ENCODE measurements around the gene ABCC9. TPM values are rescaled to one million over a fixed set of nuclear protein-coding genes. Genes with fewer than 3 reads are reported as not detected.

The ABCC9 gene
- total RNA-seq = 0.10 TPM

GRCh38 chr12:21940549-21941505 lies at the start of gene ABCC9:
Gene ABCC9, minus strand, starts transcription at chr12:21941426. Its CDS starts 4,752 bp downstream, at chr12:21936674.
- Histone ChIP-seq H3K4me3 (ENCODE audit: low read length) (no peak within 1 kb of the TSS), H3K4me1 (ENCODE audit: insufficient read depth, low read length) (peaks cover 8% of the 10 kb centered on the region), H3K27me3 (ENCODE audit: insufficient read depth, low read length) (peaks cover 63% of the 10 kb centered on the region), H3K9me3 (ENCODE audit: low read depth, low read length) (no peaks in the 10 kb centered on the region)

GRCh38 chr12:21989819-21990412 lies 48.7 kb upstream of the ABCC9 start:
- Histone ChIP-seq H3K4me3 (ENCODE audit: low read length) (no peak overlapping the region), H3K9me3 (ENCODE audit: low read depth, low read length) (no peaks in the 10 kb centered on the region), H3K4me1 (ENCODE audit: insufficient read depth, low read length) (no peaks in the 10 kb centered on the region), H3K27me3 (ENCODE audit: insufficient read depth, low read length) (no peaks in the 10 kb centered on the region)

- no peaks in the 10 kb centered on the region for H3K27me3 ChIP-seq (ENCODE audit: insufficient read depth, low read length)
- no peaks in the 10 kb centered on the region for H3K9me3 ChIP-seq (ENCODE audit: low read depth, low read length)
- H3K4me3 ChIP-seq (ENCODE audit: low read length) = no peak overlapping the region
- no peaks in the 10 kb centered on the region for H3K4me1 ChIP-seq (ENCODE audit: insufficient read depth, low read length)
Observed at GRCh38 chr12:21988619-21989018, 47.4 kb upstream of the ABCC9 start.

- no peaks in the 10 kb centered on the region for H3K27me3 ChIP-seq (ENCODE audit: insufficient read depth, low read length)
- H3K9me3 ChIP-seq (ENCODE audit: low read depth, low read length) = no peaks in the 10 kb centered on the region
- no peak overlapping the region for H3K4me3 ChIP-seq (ENCODE audit: low read length)
- no peaks in the 10 kb centered on the region for H3K4me1 ChIP-seq (ENCODE audit: insufficient read depth, low read length)
Observed at GRCh38 chr12:21987755-21988154, 46.5 kb upstream of the ABCC9 start.

- Histone ChIP-seq H3K27me3 (ENCODE audit: insufficient read depth, low read length) (no peaks in the 10 kb centered on the region), H3K4me1 (ENCODE audit: insufficient read depth, low read length) (no peaks in the 10 kb centered on the region), H3K4me3 (ENCODE audit: low read length) (no peak overlapping the region), H3K9me3 (ENCODE audit: low read depth, low read length) (no peaks in the 10 kb centered on the region)
Observed at GRCh38 chr12:21985155-21985554, 43.9 kb upstream of the ABCC9 start.

GRCh38 chr12:21984375-21984774 lies 43.1 kb upstream of the ABCC9 start:
- Histone ChIP-seq H3K4me1 (ENCODE audit: insufficient read depth, low read length) (no peaks in the 10 kb centered on the region), H3K9me3 (ENCODE audit: low read depth, low read length) (no peaks in the 10 kb centered on the region), H3K27me3 (ENCODE audit: insufficient read depth, low read length) (no peaks in the 10 kb centered on the region), H3K4me3 (ENCODE audit: low read length) (no peak overlapping the region)

- Histone ChIP-seq H3K4me3 (ENCODE audit: low read length) (no peak overlapping the region), H3K9me3 (ENCODE audit: low read depth, low read length) (no peaks in the 10 kb centered on the region), H3K4me1 (ENCODE audit: insufficient read depth, low read length) (no peaks in the 10 kb centered on the region), H3K27me3 (ENCODE audit: insufficient read depth, low read length) (no peaks in the 10 kb centered on the region)
Observed at GRCh38 chr12:21983095-21983494, 41.9 kb upstream of the ABCC9 start.

GRCh38 chr12:21980544-21980943 lies 39.3 kb upstream of the ABCC9 start:
- no peak overlapping the region for H3K4me3 ChIP-seq (ENCODE audit: low read length)
- H3K4me1 ChIP-seq (ENCODE audit: insufficient read depth, low read length) = no peaks in the 10 kb centered on the region
- no peaks in the 10 kb centered on the region for H3K27me3 ChIP-seq (ENCODE audit: insufficient read depth, low read length)
- no peaks in the 10 kb centered on the region for H3K9me3 ChIP-seq (ENCODE audit: low read depth, low read length)

GRCh38 chr12:21975293-21975692 lies 34.1 kb upstream of the ABCC9 start:
- Histone ChIP-seq H3K4me1 (ENCODE audit: insufficient read depth, low read length) (no peaks in the 10 kb centered on the region), H3K9me3 (ENCODE audit: low read depth, low read length) (no peaks in the 10 kb centered on the region), H3K4me3 (ENCODE audit: low read length) (no peak overlapping the region), H3K27me3 (ENCODE audit: insufficient read depth, low read length) (no peaks in the 10 kb centered on the region)

GRCh38 chr12:21973221-21973620 lies 32.0 kb upstream of the ABCC9 start:
- no peaks in the 10 kb centered on the region for H3K27me3 ChIP-seq (ENCODE audit: insufficient read depth, low read length)
- no peaks in the 10 kb centered on the region for H3K9me3 ChIP-seq (ENCODE audit: low read depth, low read length)
- H3K4me1 ChIP-seq (ENCODE audit: insufficient read depth, low read length) = no peaks in the 10 kb centered on the region
- H3K4me3 ChIP-seq (ENCODE audit: low read length) = no peak overlapping the region

- Histone ChIP-seq H3K27me3 (ENCODE audit: insufficient read depth, low read length) (no peaks in the 10 kb centered on the region), H3K4me3 (ENCODE audit: low read length) (no peak overlapping the region), H3K9me3 (ENCODE audit: low read depth, low read length) (no peaks in the 10 kb centered on the region), H3K4me1 (ENCODE audit: insufficient read depth, low read length) (no peaks in the 10 kb centered on the region)
Observed at GRCh38 chr12:21972055-21972454, 30.8 kb upstream of the ABCC9 start.

- H3K4me3 ChIP-seq (ENCODE audit: low read length) = no peak overlapping the region
- no peaks in the 10 kb centered on the region for H3K27me3 ChIP-seq (ENCODE audit: insufficient read depth, low read length)
- H3K9me3 ChIP-seq (ENCODE audit: low read depth, low read length) = no peaks in the 10 kb centered on the region
- H3K4me1 ChIP-seq (ENCODE audit: insufficient read depth, low read length) = no peaks in the 10 kb centered on the region
Observed at GRCh38 chr12:21971344-21971743, 30.1 kb upstream of the ABCC9 start.

- Histone ChIP-seq H3K4me1 (ENCODE audit: insufficient read depth, low read length) (no peaks in the 10 kb centered on the region), H3K27me3 (ENCODE audit: insufficient read depth, low read length) (no peaks in the 10 kb centered on the region), H3K9me3 (ENCODE audit: low read depth, low read length) (peaks cover 6% of the 10 kb centered on the region), H3K4me3 (ENCODE audit: low read length) (no peak overlapping the region)
Observed at GRCh38 chr12:21962821-21963220, 21.6 kb upstream of the ABCC9 start.

- Histone ChIP-seq H3K4me3 (ENCODE audit: low read length) (no peak overlapping the region), H3K9me3 (ENCODE audit: low read depth, low read length) (peaks cover 6% of the 10 kb centered on the region), H3K4me1 (ENCODE audit: insufficient read depth, low read length) (no peaks in the 10 kb centered on the region), H3K27me3 (ENCODE audit: insufficient read depth, low read length) (no peaks in the 10 kb centered on the region)
Observed at GRCh38 chr12:21962236-21962635, 21.0 kb upstream of the ABCC9 start.

- Histone ChIP-seq H3K9me3 (ENCODE audit: low read depth, low read length) (peaks cover 35% of the 10 kb centered on the region), H3K4me1 (ENCODE audit: insufficient read depth, low read length) (no peaks in the 10 kb centered on the region), H3K4me3 (ENCODE audit: low read length) (no peak overlapping the region), H3K27me3 (ENCODE audit: insufficient read depth, low read length) (no peaks in the 10 kb centered on the region)
Observed at GRCh38 chr12:21950649-21951048, 9.4 kb upstream of the ABCC9 start.

All from mononuclear cell (primary cell).